ENCODE results near the gene OVCH2.
"Not testable (repeated sequence)": the region's sequence is repeated elsewhere in the genome, so short reads cannot be mapped to it uniquely, and the experiment has no call there.

The OVCH2 gene

DNA sequence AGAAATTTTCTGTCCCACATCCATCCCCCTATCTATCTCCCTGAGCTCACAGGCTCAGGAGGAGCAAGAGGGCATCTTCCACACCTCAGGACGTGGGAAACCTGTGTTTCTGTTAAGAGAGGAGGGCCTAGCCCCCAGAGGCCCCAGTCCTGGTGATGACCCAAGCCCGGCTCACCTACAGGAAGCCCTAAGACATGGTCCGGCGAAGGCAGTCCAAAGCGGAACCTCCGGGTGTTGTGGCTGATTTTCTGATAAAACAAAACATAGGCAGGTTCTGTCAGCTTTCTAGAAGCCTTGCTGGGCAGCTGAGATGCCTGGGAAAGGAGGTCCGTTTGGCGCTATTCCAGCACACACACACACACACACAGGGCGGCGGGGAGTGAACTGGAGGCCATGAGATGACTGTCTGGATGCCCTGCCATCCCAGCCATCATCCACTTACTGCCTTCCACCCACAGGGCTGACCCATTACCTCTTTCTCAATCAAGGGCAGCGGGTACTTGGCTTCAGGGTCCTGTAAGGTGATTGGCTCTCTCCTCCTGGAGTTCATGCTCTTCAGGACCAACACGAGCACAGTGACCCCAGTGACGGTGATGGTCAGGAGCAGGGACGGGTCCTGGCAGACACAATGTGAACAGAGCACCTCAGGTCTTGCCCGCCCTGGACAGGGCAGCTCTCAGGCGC, 33.9 kb downstream of the OVCH2 start:
- no peak for DNase-seq (ENCODE audit: low read depth in 1 of 2, low spot score in 1 of 2)

DNA sequence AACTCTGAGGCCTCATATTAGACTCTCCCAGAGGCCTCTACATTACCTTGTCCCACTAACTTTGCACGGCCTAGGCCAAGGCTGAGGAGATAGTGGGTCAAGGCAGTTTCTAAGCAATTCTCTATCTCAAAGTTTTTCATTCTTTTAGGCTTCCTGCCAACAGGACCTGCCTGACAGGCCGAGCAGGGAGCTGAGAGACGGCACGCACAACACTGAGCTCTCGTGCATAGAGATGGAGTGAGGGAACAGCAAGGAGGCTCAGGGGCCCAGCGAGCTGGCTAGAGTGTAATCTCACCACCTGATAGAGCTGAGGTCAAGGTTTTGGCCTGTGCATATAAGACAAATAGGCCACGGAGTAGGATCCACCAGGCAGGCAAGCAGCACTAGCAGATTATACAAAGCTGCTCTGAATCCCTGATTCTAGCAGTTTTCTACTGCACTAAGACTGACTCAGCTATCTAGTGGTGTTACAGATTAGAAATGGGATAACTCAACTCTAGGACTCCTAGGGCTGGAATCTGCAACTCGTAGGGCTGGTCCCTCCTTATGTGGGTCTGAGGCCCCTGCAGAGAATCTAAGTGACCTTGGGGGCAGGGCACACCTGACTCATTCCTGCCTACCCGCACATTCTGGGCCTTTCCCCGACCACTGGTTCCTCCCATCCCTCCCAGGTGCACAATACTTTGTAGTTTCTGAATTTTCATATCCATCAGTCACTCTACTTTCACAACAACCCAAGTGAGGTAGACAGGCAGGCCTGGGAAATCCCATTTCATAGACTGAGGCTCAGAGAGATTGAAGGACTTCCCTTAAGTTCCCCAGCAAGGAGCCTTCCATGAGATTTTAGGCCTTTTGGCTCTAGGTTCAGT, 34.7 kb downstream of the OVCH2 start:
- DNase-seq (ENCODE audit: low read depth in 1 of 2, low spot score in 1 of 2): no peak

DNA sequence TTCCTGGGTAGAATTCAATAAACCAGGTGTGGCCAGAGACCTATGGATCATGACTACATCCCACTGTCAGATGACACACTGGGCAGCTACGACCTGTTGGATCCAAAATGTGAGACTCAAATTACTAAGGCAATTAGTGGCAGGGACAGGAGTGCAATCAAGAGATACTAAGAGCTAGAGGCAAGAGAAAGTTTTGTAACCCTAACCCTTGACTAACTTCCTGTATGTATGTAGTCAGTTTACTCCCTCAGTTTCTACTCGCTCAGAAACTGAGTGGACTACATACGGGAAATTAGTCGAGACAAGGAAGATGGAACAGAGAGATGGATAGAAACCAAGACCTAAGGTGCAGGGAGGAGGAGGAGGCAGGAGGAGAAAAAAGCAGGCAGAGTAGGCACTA, 35.6 kb downstream of the OVCH2 start:
- no peak for DNase-seq (ENCODE audit: low read depth in 1 of 2, low spot score in 1 of 2)

DNA sequence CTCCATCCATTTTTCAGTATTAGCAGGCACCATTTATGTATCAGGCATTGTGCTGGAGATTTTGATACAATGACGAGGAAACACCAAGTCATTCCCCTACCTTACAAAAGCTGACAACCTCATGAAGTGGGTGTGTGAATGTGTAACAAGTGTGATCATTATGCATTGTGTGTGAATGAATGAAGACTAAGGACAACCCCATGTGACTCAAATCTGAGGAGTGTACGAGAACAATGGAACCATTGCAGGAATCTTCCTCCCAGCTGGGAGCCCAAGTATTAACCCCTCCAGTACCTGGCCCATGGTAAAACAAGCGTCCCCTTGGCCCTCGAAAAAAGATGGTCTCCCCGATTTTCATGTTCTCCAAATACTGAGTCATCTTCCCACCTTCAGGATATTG, 37.4 kb downstream of the OVCH2 start:
- no peak for DNase-seq (ENCODE audit: low read depth in 1 of 2, low spot score in 1 of 2)

DNA sequence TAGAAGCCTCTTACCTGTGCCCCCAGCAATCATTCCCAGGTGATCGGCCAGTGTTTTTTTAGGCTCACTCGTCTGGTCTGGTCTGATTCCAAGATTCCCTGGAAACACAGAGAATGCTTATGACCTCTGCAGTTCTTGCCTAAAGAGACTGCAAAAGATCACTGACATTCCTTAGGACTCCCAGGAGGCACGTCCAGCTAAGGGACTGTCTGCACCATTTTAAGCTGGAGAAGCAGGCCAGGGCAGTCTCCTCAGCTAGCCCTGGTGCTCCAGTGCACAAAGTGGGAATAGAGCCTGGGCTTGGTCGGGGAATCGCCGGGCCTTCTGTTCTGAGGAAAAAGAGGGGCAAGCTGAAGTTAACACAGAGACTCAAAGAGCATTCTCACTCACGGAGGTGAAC, 37.8 kb downstream of the OVCH2 start:
- no peak for DNase-seq (ENCODE audit: low read depth in 1 of 2, low spot score in 1 of 2)

DNA sequence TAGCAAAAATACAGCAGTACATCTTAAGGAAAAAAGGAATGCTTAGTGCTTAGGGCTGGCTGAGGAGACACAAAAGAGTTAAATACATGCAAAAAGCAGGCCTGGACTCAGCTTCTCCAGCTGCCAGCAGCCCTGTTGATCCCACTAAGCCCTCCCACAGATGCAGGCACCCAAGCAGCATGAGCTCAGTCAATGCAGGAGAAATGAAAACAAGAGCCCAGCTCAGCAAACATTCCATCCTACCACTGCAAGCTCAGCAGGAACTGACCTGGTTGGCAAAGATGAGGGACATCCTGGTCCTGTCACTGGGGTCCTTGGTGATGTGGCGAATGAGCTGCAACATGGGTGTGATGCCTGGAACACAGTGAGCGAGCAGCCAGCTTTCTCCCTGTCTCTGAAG, 38.8 kb downstream of the OVCH2 start:
- no peak for DNase-seq (ENCODE audit: low read depth in 1 of 2, low spot score in 1 of 2)

DNA sequence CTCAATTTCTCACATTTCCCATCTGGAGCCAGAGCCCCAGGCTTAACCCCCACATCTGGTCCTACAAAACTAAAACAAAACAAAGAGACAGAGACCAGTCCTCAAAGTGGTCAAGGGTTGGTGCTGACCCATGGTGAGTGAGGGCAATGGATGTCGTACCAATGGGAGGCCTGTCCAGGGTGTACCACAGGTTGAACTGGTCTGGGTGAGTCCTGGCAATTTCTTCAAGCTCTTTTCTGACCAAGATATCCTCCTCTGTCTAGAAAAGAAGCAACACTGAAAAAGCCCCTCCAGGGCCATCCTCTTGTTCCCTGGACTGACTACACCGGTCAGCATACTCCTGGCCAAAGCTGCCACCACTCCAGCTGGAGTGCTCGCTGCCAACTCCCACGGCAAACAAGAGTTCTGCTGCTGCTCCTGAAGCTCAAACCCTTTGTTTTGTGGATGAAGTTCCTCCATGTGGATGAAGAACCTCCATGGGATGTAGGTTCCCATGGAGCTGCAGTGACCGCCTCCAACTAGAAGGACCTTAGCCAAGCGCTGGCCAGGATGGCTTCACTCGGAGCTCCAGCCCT, 39.9 kb downstream of the OVCH2 start:
- DNase-seq (ENCODE audit: low read depth in 1 of 2, low spot score in 1 of 2): no peak

DNA sequence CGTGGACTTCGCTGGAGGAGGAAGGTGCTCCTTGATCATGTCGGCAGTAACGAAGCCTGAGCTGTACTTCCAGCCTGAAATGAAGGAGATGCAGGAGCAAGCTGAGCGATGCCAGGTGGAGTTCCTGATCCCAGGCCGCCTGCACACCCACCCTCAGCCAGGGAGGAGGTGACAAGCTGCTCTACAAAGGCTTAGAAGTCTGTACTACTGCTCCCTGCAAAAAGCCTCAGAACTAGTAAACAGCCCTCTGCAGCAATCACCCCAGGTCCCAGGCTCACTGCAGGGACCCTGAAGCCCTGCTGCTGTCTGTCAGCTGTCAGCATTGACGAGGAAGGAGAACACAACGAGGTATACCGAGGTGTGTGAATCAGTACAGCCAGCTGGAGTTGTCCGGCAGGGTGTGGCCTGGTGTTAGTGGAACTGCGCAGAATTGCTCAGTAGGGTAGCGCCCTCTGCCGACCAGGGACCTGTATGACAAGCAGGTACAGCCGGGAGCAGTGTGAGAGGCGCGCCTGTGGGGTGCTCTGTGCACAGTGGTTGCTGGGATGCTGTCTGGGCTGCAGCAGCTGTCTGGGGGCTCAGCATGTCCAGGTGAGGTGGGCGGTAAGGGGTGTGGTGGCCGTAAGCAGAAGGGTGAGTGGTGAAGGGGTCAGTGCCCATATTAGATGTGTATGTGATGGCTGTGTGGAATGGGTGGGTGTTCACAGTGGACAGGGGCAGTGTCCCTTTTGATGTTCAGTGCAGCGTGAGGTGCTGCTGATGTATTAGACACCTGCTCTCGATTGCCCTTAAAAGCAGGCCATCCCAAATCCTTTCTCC, 40.6 kb downstream of the OVCH2 start:
- DNase-seq (ENCODE audit: low read depth in 1 of 2, low spot score in 1 of 2): peak; percentile 49 to 72

DNA sequence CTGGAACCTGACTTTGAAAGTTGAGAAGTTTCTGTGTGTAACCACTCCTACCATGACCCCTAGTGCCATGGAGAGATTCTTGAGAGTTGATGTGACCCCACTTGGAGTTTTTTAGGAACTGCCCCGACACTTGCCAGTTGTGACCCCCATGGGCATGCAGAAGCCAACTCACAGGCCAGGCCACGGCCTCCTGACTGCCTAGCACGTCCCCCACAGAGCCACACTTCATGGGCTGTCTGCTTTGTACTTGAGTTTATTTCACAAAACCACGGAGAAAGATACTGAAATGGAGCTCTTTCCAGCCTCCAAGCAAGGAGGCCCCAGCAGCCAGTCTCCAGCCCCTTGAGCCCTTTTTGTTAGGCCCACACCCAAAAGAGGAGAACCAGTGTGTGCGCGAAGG, 41.4 kb downstream of the OVCH2 start:
- DNase-seq (ENCODE audit: low read depth in 1 of 2, low spot score in 1 of 2): no peak

DNA sequence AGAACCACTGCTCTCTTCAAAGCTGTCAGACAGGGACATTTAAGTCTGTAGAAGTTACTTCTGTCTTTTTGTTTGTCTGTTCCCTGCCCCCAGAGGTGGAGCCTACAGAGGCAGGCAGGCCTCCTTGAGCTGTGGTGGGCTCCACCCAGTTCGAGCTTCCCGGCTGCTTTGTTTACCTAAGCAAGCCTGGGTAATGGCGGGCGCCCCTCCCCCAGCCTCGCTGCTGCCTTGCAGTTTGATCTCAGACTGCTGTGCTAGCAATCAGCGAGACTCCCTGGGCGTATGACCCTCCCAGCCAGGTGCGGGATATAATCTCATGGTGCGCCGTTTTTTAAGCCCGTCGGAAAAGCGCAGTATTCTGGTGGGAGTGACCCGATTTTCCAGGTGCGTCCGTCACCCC, 42.7 kb downstream of the OVCH2 start:
- not testable (repeated sequence) for DNase-seq (ENCODE audit: low read depth in 1 of 2, low spot score in 1 of 2)

DNA sequence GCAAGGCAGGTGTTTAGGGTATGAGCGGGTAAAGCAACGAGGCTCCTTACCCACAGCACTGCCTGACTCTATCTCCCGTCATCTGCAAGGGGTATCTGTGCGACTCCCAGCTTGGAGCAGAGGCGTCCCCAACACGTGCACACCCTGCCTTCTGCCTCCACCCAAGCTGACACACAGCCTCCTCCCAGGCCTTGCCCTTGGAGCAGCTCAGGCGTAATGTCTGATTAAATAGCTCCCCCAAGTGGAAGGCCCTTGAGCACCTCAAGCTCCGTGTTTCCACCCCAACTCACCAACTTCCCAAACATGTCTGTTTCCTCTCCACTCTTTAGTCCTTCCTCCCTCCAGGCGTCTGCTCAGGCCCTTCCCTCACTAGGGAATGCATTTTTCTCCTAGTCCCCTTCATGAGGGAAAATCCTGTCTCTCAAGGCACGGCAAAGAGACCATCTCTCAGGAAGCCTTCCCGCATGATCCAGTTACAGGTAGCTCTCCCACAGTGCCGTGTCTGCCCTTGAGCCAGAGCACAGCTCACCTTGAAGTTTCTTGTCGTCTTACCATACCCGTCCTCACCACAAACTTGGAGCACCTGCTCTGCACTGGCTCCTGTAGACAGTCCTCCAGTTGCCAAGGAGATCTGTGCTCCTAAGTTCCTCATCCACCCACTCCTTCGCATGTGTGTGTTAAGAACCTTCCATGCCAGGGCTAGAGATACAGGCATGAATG, 48.8 kb downstream of the OVCH2 start:
- no peak for DNase-seq (ENCODE audit: low read depth in 1 of 2, low spot score in 1 of 2)

DNA sequence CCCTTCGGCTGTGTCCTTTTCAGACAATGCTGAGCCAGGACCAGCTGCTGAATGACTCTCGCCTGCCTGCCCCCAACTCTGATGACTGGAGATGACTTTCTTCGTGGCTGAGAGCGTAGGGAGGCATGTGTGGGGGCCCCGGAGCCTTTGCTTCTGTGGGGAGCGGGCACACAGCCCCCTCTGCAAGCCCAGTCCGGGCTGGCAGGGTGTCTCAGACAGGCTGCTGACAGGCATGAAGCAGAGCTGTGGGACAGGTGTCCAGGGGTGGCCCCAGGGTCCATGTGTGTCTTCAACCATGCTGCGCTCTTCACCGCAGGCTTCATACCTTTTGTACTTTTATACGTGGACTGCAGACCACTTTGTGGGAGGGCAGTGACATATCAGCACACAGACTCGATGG, 49.6 kb downstream of the OVCH2 start:
- no peak for DNase-seq (ENCODE audit: low read depth in 1 of 2, low spot score in 1 of 2)

DNA sequence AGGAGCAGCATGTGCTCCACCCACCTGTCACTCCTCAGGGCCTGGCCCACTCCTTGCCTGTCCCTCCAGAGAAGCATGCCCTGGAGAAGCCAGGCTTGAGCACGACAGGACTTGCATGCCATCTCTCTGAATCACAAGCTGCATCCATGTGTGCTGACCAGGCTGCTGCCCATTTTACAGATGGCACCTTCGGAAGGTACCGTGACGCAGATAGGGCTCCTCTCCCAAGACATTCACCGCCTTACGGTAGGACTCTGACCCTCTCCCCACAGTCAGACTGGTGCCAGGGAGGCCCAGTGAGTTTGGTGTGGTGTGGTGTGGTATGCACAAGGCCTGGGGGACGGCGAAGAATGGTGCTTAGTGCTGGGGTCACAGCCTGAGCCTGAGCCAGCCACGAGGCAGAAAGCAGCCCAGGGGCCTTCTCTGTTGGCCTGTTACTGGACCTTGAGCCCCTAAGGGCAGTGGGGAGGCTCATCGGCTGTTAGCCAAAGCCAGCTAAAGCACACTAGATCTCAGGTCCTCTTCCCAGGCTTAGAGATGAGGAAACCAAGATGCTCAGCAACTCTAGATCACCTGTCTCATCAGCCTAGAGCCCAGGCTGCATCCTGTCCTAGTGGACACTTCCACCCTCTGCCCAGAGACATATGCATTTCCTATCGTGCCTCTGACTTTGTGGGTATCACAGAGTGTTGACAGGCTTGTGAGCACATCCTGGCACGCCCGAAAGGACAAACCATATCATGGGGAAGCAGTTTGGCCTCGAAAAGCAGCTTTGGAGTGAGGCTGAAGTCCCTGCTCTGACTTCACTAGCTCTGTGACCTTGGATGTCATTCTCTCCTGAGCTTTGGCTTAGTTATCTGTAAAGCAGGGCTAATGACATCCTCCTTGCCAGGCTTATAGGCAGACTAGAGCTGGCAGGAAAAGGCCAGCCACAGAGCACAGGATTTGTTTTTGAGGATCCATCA, 50.7 kb downstream of the OVCH2 start:
- DNase-seq (ENCODE audit: low read depth in 1 of 2, low spot score in 1 of 2): no peak

DNA sequence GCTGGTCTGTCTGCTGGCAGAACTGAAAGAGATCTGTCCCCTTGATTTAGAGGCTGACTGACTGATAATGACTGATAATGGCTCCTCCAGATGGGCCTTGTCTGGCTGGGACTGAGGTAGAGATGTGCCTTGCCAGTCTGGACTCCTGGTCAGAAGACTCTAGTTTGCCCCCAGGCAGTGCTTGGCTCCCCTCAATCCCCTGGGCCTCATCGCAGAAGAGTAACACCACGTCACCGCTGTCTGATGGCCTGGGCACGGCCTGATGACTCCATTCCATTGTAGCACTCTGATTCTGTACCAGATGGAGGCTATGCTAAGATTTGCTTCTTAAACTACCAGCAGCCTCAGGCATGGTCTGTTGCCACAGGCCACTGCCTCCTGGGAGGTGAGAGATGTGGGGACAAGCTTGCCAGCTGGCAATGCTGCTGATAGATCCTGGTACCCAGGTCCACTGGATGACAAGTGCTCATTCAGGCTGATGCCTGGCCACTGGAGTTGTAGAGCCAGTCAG, 52.0 kb downstream of the OVCH2 start:
- DNase-seq (ENCODE audit: low read depth in 1 of 2, low spot score in 1 of 2): no peak

DNA sequence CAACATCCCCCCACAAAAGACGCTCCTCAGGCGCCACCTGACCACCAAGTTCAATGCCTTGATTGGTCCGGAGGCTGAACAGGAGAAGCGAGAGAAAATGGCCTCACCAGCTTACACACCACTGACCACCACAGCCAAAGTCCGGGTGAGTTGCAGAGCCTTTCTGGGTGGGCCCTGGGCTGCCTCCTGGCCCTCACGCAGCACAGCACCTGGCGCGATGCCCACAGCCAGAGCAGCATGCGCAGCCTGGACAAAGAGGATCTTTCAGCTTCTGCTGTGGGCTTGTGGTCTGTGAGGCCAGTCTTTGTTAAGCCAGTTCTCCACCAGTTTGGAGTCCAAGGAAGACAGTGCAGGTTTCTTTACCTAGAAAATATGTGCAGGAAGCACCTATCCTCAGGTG, 54.6 kb downstream of the OVCH2 start:
- DNase-seq (ENCODE audit: low read depth in 1 of 2, low spot score in 1 of 2): no peak

DNA sequence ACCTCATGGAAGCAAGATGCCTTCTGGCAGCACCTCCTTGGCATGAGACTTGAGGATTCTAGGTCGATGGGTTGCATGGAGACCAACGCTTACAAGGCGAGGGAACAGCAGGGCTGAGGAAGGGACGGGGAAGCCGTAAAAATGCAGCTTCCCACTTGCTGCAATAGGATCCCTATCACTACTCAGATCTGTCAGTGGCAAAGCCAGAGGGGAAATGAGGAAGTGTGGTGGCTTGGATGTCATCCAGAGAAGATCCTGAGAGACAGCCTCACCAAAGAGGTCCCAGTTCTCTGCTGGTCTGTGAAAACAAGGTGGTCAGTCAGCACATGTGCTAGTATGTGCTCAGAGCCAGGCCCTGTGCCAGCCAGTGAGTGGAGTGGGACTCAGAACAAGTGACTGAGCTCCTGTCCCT, 55.1 kb downstream of the OVCH2 start:
- no peak for DNase-seq (ENCODE audit: low read depth in 1 of 2, low spot score in 1 of 2)

DNA sequence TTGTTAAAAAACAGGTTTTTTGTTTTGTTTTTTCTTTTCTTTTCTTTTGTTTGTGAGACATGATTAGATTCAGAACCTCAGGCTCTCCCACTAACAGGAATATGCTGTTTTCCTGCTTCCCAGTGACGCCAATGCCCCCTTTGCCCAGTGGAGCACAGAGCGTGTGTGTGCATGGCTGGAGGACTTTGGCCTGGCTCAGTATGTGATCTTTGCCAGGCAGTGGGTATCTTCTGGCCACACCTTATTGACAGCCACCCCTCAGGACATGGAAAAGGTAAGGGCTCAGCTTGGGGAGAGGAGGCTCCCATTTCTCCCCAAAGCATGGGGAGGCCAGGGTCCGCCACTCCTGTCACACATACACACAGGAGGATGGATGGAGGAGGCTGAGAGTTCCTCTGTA, 58.0 kb downstream of the OVCH2 start:
- no peak for DNase-seq (ENCODE audit: low read depth in 1 of 2, low spot score in 1 of 2)

DNA sequence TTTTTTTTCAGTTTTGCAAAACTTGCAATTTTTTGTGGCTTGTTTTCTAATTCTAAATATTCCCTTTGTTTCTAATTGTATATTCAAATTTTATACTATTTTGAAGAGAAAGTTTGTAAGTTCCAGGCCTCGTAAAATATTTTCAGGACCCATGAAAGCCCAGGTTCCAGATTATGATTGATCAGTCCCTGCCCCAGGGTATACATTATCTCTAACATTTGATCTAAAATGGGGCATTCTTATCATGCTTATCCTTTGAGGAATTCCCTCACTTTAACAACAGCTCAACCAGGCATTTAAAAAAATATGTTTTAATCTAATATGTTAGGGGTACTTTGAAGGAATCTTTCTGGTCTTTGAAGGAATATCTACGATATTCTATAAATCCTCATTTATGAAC, 59.4 kb downstream of the OVCH2 start:
- no peak for DNase-seq (ENCODE audit: low read depth in 1 of 2, low spot score in 1 of 2)

DNA sequence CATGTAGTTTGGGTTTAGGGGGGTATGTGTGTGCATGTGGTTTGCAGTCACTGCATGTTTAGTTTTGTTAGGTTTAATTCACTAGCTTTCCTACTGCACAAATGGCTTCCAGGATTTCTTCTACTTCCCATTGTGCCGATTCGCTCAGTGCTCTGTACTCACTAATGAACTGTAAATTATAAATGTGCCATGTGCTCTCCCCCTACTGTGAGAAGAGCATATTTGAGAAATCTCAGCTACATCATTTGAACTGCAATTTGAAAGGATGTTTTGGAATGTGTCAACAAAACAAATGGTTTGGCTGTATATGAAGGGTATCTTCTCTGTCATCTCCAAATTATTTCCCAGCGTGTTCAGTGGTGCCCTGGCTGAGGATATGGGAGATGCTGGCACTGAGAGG, 61.1 kb downstream of the OVCH2 start:
- DNase-seq (ENCODE audit: low read depth in 1 of 2, low spot score in 1 of 2): no peak

DNA sequence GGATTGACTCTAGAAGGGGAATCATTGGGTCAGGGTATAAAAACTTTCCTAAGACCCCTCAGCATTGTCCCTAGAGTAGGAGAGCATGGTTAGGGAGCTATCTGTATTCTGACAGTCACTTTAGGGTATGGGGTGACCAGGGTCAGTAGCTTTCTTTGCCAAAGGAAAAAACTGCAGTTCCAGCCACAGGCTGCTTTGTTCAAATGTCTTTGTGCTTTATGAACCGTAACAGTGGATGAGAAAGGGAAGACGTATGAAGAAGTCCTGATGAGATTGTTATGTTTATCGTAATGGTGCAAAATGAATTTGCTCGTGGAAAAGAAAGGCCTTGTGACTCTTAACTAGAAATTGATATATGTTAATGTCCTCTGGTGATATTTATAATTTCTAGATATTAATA, 63.0 kb downstream of the OVCH2 start:
- no peak for DNase-seq (ENCODE audit: low read depth in 1 of 2, low spot score in 1 of 2)
